CD14-positive monocyte (primary cell): ENCODE measurements around the gene CLEC4G. TPM values are rescaled to one million over a fixed set of nuclear protein-coding genes. Genes with fewer than 3 reads are reported as not detected.

Experiments used
- DNase-seq, 3 donors: peaks; one replicate each; pipeline ENCODE4 v3.0.0-alpha.2; 2011 to 2022
- H2AFZ ChIP-seq: 2 replicates; pipeline ENCODE4 v1.6.0; 2012; ENCODE audit warnings: mild to moderate bottlenecking, low read depth, low read length, inconsistent platforms; ENCODE audit not compliant: insufficient read depth, poor library complexity, severe bottlenecking
- H3K27ac ChIP-seq, 2 donors: 1 replicate in 1 of 2; 2 replicates in 1 of 2; pipeline ENCODE4 v1.5.1; 2012 to 2013; ENCODE audit warnings: low read length in 2 of 2, control low read depth in 1 of 2, inconsistent platforms in 1 of 2, low read depth in 1 of 2, mild to moderate bottlenecking in 1 of 2
- H3K27me3 ChIP-seq, 2 donors: one replicate each; pipeline versions ENCODE4 v1.6.0 to v1.6.1; 2011 to 2013; ENCODE audit warnings: low read length in 2 of 2; ENCODE audit not compliant: control insufficient read depth in 2 of 2, insufficient read depth in 2 of 2
- H3K36me3 ChIP-seq, 2 donors: replicated peaks in 1 of 2; 1 replicate in 1 of 2; 2 replicates in 1 of 2; pipeline versions ENCODE4 v1.5.1 to v1.6.1; 2012 to 2013; ENCODE audit warnings: low read length in 2 of 2, control low read depth in 1 of 2, inconsistent platforms in 1 of 2, mild to moderate bottlenecking in 1 of 2; ENCODE audit not compliant: insufficient read depth in 2 of 2, control insufficient read depth in 1 of 2
- H3K4me1 ChIP-seq, 2 donors: 1 replicate in 1 of 2; 2 replicates in 1 of 2; pipeline versions ENCODE4 v1.5.1 to v1.6.1; 2012 to 2013; ENCODE audit warnings: low read length in 2 of 2, control low read depth in 1 of 2, inconsistent platforms in 1 of 2, mild to moderate bottlenecking in 1 of 2, moderate library complexity in 1 of 2; ENCODE audit not compliant: insufficient read depth in 2 of 2, control insufficient read depth in 1 of 2
- H3K4me2 ChIP-seq: replicated peaks from 2 replicates; pipeline ENCODE3; 2012; ENCODE audit warnings: low read length, moderate library complexity, mild to moderate bottlenecking; ENCODE audit not compliant: poor library complexity, severe bottlenecking; ENCODE audit errors: extremely low read depth
- H3K4me3 ChIP-seq, 3 experiments: fragments of 200-600 bp in 1 of 3; sonication (generic) in 1 of 3; replicated peaks in 1 of 3; 1 replicate in 2 of 3; 2 replicates in 1 of 3; pipeline ENCODE4 v1.5.1; 2011 to 2013; ENCODE audit warnings: low read length in 3 of 3, mild to moderate bottlenecking in 3 of 3, control low read depth in 2 of 3, low read depth in 2 of 3, inconsistent platforms in 1 of 3, moderate library complexity in 1 of 3
- H3K79me2 ChIP-seq: 2 replicates; pipeline ENCODE4 v1.6.0; 2012; ENCODE audit warnings: mild to moderate bottlenecking, control low read depth, inconsistent platforms, low read length, moderate library complexity; ENCODE audit not compliant: insufficient read depth
- H3K9ac ChIP-seq: 2 replicates; pipeline ENCODE4 v1.6.0; 2017; ENCODE audit warnings: low read length, mild to moderate bottlenecking; ENCODE audit not compliant: insufficient read depth, poor library complexity, severe bottlenecking
- H3K9me3 ChIP-seq, 2 donors: replicated peaks in 1 of 2; 1 replicate in 1 of 2; 2 replicates in 1 of 2; pipeline versions ENCODE4 v1.5.1 to v1.6.1; 2012 to 2013; ENCODE audit warnings: low read length in 2 of 2, control low read depth in 1 of 2; ENCODE audit not compliant: control insufficient read depth in 1 of 2, insufficient read depth in 1 of 2
- H4K20me1 ChIP-seq: 2 replicates; pipeline ENCODE4 v1.6.0; 2012; ENCODE audit warnings: mild to moderate bottlenecking, low read length, control low read depth, moderate library complexity; ENCODE audit not compliant: insufficient read depth
- H3K27ac Mint-ChIP-seq, 7 donors: one replicate each; pipeline ENCODE4 v1.8.0; 2020; ENCODE audit warnings: mild to moderate bottlenecking in 7 of 7, mixed read lengths in 7 of 7, moderate library complexity in 6 of 7, inconsistent platforms in 2 of 7
- H3K27me3 Mint-ChIP-seq, 3 donors: one replicate each; pipeline ENCODE4 v1.8.0; 2021 to 2022; ENCODE audit warnings: low read depth in 3 of 3, mild to moderate bottlenecking in 3 of 3, mixed read lengths in 3 of 3, moderate library complexity in 3 of 3, inconsistent platforms in 1 of 3
- H3K36me3 Mint-ChIP-seq, 2 donors: one replicate each; pipeline ENCODE4 v1.8.0; 2020; ENCODE audit warnings: mixed read lengths in 2 of 2, inconsistent platforms in 1 of 2, mild to moderate bottlenecking in 1 of 2
- H3K4me1 Mint-ChIP-seq: one replicate; pipeline ENCODE4 v1.8.0; 2020; ENCODE audit warnings: mild to moderate bottlenecking, mixed read lengths
- H3K4me3 Mint-ChIP-seq, 2 donors: one replicate each; pipeline ENCODE4 v1.8.0; 2020; ENCODE audit warnings: mild to moderate bottlenecking in 2 of 2, mixed read lengths in 2 of 2, moderate library complexity in 1 of 2
- H3K9me3 Mint-ChIP-seq, 7 donors: one replicate each; pipeline ENCODE4 v1.8.0; 2020 to 2022; ENCODE audit warnings: mixed read lengths in 7 of 7, mild to moderate bottlenecking in 6 of 7, moderate library complexity in 6 of 7, inconsistent platforms in 2 of 7
- WGBS: methylation state at CpG from one replicate; pipeline ENCODE4 v1.1.5; 2013; ENCODE audit warnings: missing lambda C conversion rate; ENCODE audit not compliant: insufficient coverage; 5-methylcytosine and 5-hydroxymethylcytosine counted together
- intact Hi-C, 2 donors: fragments of 100-400 bp; cut with micrococcal nuclease; formaldehyde crosslinking; loops; one replicate each; pipeline versions ENCODE4 v1.15.0 to v1.15.1; 2023
- polyA plus RNA-seq, 3 donors: library from polyadenylated mRNA; depleted of rRNA in 1 of 3; unstranded in 2 of 3; stranded (reverse) in 1 of 3; fragments of 300-500 nt in 2 of 3; fragments of >200 nt in 1 of 3; fragmentation: Illumina TruSeq in 2 of 3; gene quantifications; 1 replicate in 2 of 3; 2 replicates in 1 of 3; pipeline ENCODE4 v1.2.3, GENCODE V29; 2012 to 2021
- TF ChIP-seq, protein P1 (sequence below): fragments of 200-600 bp; IDR thresholded peaks from one replicate; pipeline ENCODE4 v1.8.0; 2022; ENCODE audit warnings: antibody characterized with exemption, mild to moderate bottlenecking

CLEC4G gene
- polyA plus RNA-seq, 3 donors: 4.7 to 7.9 (median 7.1) TPM

DNA sequence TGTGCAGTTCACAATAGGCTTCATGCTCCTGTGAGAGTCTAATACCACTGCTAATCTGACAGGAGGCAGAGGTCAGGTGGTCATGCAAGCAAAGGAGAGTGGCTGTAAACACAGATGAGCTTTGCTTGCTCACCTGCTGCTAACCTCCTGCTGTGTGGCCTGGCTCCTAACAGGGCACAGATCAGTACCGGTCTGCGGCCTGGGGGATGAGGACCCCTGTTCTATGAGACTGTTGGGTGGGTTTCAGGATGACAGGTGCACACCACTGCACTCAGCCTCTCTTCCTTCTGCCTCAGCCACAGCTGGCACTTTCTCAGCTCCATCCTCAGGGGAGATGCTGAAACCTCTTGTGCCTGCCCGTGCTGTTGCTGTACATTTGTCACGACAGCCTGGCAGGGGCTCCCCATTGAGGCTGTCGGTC is 9.7 kb downstream of the CLEC4G start:
- 87% methylated on average over 4 of the region's 5 CpGs for whole genome bisulfite sequencing
- Mint-ChIP-seq H3K4me1 (peaks cover 16% of the 10 kb centered on the region), H3K27ac (no peak overlapping the region), H3K36me3 (peaks cover 0 to 2% of the 10 kb centered on the region in 2 donors), H3K27me3 (peaks cover 0 to 3% (median 1%) of the 10 kb centered on the region in 3 donors), H3K4me3 (no peak overlapping the region), H3K9me3 (peaks cover 0 to 11% (median 2%) of the 10 kb centered on the region in 7 donors)
- no peaks in the 10 kb centered on the region for H3K79me2 ChIP-seq
- intact Hi-C loops: no loop called here
- peaks cover 6 to 7% of the 10 kb centered on the region in 2 donors for H3K4me1 ChIP-seq
- no peaks in the 10 kb centered on the region for H4K20me1 ChIP-seq
- TF ChIP-seq, protein P1, sequence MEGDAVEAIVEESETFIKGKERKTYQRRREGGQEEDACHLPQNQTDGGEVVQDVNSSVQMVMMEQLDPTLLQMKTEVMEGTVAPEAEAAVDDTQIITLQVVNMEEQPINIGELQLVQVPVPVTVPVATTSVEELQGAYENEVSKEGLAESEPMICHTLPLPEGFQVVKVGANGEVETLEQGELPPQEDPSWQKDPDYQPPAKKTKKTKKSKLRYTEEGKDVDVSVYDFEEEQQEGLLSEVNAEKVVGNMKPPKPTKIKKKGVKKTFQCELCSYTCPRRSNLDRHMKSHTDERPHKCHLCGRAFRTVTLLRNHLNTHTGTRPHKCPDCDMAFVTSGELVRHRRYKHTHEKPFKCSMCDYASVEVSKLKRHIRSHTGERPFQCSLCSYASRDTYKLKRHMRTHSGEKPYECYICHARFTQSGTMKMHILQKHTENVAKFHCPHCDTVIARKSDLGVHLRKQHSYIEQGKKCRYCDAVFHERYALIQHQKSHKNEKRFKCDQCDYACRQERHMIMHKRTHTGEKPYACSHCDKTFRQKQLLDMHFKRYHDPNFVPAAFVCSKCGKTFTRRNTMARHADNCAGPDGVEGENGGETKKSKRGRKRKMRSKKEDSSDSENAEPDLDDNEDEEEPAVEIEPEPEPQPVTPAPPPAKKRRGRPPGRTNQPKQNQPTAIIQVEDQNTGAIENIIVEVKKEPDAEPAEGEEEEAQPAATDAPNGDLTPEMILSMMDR: no peak
- no peak overlapping the region for H3K4me3 ChIP-seq
- H3K4me2 ChIP-seq: no peak overlapping the region
- H3K36me3 ChIP-seq: no peaks in the 10 kb centered on the region
- no peak overlapping the region for H3K27ac ChIP-seq
- no peak for DNase-seq
- no peaks in the 10 kb centered on the region for H3K27me3 ChIP-seq
- no peak overlapping the region for H2AFZ ChIP-seq
- H3K9me3 ChIP-seq: no peaks in the 10 kb centered on the region
- H3K9ac ChIP-seq: no peak overlapping the region

- intact Hi-C loops: no loop called here
- 100% methylated on average over 2 of the region's 6 CpGs for WGBS
- Histone ChIP-seq H3K27me3 (no peaks in the 10 kb centered on the region), H2AFZ (no peak overlapping the region), H3K36me3 (no peaks in the 10 kb centered on the region), H4K20me1 (no peaks in the 10 kb centered on the region), H3K79me2 (no peaks in the 10 kb centered on the region), H3K9ac (no peak overlapping the region), H3K27ac (no peak overlapping the region), H3K4me2 (no peak overlapping the region), H3K4me3 (no peak overlapping the region), H3K9me3 (peaks cover 6 to 7% of the 10 kb centered on the region in 2 donors), H3K4me1 (peaks cover 14% of the 10 kb centered on the region in 2 donors)
- H3K9me3 Mint-ChIP-seq: peaks cover 3 to 14% (median 11%) of the 10 kb centered on the region in 7 donors
- no peak overlapping the region for H3K4me3 Mint-ChIP-seq
- DNase-seq: no peak
- no peak overlapping the region for H3K27ac Mint-ChIP-seq
- peaks cover 25% of the 10 kb centered on the region for H3K4me1 Mint-ChIP-seq
- H3K36me3 Mint-ChIP-seq: peaks cover 0 to 7% of the 10 kb centered on the region in 2 donors
- TF ChIP-seq, protein P1: no peak
- peaks cover 0 to 4% (median 3%) of the 10 kb centered on the region in 3 donors for H3K27me3 Mint-ChIP-seq
These were observed 11.6 kb downstream of the CLEC4G start for GRCh38 chr19:7720351-7720750.
